ENCODE results near the gene PLA2G2D. TPM values are rescaled to one million over a fixed set of nuclear protein-coding genes. Genes with fewer than 3 reads are reported as not detected.

The PLA2G2D gene
- total and polyA plus RNA-seq, 9 of the 15 experiments (the other 6 are each of a cell fraction or from before 2014, with no cell fraction given) = not detected

DNA sequence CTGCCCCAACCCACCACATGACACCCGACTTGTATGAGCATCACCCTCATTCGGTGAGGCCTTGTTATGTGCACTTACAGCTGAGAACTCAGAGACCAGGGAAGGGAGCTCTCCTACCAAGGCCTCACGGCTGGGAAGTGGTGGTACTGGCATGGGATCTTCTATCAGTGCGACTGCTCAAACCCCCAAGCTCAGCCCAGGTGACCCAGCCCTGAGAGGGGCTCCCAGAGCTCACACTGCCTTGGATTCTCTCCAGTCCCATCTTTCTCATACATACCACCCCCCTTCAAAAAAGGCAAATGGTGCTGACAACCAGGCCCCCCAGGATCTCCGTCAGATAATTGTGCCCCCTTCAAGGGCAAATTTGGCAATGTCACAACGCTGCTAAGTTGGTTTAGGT lies 19.0 kb upstream of the PLA2G2D start:
- H3K4me3 ChIP-seq = no peak overlapping the region
- no peak for DNase-seq (ENCODE audit: extremely low read depth in 1 of 4, low spot score in 3 of 4)
- H3K27ac ChIP-seq (ENCODE audit: extremely low read depth, low read depth, low read length) = no peak overlapping the region
- FAIRE-seq = no peak
- no peaks in the 10 kb centered on the region for H3K9me3 ChIP-seq (replicated peaks; ENCODE audit: control insufficient read depth, insufficient read depth, low read depth, low read length)
- no peaks in the 10 kb centered on the region for H3K4me1 ChIP-seq (replicated peaks in 1 of 2; ENCODE audit: control insufficient read depth in 2 of 2, insufficient read depth in 2 of 2, low read length in 2 of 2)
- no peaks in the 10 kb centered on the region for H3K9me1 ChIP-seq (ENCODE audit: control insufficient read depth, insufficient read depth, low read length)
- 1% methylated on average over 6 of the region's 6 CpGs for WGBS (ENCODE audit: insufficient coverage, low coverage, missing lambda C conversion rate)
- ATAC-seq = no peak
- H3K79me2 ChIP-seq (ENCODE audit: control insufficient read depth, insufficient read depth, low read length) = no peaks in the 10 kb centered on the region
- H3K27me3 ChIP-seq (ENCODE audit: control insufficient read depth in 2 of 2, insufficient read depth in 2 of 2, low read length in 2 of 2) = peaks cover 5 to 63% of the 10 kb centered on the region in 2 experiments; a peak in 2 of 5 replicates
- intact Hi-C loops (cut with micrococcal nuclease) = no loop called here
- H3K36me3 ChIP-seq (ENCODE audit: control insufficient read depth, insufficient read depth, low read length) = no peaks in the 10 kb centered on the region
- BruUV-seq (replicated peaks) = no TSS peak
- ChIA-PET CTCF (ENCODE audit: low intra/inter-chr PET ratio) (no interaction called here), POLR2A (no interaction called here)
- TF ChIP-seq KLF6 (CRISPR knock-in tag; IDR thresholded peaks at IDR 0.05; ENCODE audit: borderline replicate concordance) (no peak), MAZ (CRISPR knock-in tag; conservative IDR thresholded peaks at IDR 0.05 in 1 of 2, IDR thresholded peaks at IDR 0.05 in 1 of 2) (no peak), ZNF551 (CRISPR knock-in tag; IDR thresholded peaks at IDR 0.05) (no peak)
- TF ChIP-seq, protein P1, sequence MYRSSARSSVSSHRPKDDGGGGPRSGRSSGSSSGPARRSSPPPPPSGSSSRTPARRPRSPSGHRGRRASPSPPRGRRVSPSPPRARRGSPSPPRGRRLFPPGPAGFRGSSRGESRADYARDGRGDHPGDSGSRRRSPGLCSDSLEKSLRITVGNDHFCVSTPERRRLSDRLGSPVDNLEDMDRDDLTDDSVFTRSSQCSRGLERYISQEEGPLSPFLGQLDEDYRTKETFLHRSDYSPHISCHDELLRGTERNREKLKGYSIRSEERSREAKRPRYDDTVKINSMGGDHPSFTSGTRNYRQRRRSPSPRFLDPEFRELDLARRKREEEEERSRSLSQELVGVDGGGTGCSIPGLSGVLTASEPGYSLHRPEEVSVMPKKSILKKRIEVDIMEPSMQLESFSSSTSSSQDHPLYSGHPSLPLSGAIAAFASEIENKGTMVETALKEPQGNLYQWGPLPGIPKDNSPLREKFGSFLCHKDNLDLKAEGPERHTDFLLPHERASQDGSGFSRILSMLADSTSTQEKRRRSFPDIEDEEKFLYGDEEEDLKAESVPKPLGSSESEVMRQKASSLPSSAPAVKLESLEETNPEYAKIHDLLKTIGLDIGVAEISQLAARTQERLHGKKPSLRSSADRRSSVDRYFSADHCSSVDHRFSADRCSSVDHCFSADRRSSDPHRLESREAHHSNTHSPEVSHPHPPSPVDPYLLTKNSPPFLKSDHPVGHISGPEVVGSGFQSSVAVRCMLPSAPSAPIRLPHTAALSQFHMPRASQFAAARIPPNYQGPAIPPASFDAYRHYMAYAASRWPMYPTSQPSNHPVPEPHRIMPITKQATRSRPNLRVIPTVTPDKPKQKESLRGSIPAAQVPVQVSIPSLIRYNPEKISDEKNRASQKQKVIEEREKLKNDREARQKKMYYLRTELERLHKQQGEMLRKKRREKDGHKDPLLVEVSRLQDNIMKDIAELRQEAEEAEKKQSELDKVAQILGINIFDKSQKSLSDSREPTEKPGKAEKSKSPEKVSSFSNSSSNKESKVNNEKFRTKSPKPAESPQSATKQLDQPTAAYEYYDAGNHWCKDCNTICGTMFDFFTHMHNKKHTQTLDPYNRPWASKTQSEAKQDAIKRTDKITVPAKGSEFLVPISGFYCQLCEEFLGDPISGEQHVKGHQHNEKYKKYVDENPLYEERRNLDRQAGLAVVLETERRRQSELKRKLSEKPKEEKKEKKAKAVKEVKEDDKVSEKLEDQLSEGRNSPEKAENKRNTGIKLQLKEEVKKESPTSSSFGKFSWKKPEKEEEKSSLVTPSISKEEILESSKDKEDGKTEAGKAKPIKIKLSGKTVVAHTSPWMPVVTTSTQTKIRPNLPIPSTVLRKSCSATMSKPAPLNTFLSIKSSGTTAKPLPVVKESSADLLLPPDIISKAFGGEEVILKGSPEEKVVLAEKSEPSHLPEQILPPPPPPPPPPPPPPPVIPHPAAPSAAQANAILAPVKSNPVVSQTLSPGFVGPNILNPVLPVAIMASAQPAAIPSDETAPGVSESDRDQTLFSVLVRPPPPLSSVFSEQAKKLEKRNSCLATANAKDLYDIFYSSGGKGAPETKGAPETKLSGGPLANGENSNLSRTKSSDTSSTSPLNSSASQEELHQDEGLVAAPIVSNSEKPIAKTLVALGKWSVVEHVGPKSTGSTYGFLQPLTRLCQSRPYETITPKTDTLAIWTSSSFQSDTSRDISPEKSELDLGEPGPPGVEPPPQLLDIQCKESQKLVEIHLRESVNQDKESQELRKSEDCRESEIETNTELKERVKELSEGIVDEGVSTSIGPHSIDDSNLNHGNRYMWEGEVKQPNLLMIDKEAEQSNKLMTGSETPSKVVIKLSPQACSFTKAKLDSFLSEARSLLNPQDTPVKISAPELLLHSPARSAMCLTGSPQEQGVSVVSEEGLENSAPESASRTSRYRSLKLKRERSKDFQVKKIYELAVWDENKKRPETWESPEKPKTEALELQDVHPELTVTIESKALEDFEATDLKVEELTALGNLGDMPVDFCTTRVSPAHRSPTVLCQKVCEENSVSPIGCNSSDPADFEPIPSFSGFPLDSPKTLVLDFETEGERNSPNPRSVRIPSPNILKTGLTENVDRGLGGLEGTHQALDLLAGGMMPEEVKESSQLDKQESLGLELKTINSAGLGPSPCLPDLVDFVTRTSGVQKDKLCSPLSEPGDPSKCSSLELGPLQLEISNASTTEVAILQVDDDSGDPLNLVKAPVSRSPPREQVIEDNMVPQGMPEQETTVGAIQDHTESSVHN (IDR thresholded peaks at IDR 0.05; ENCODE audit: borderline replicate concordance in 1 of 2, low read depth in 1 of 2) = no peak
- TF ChIP-seq, protein P2, sequence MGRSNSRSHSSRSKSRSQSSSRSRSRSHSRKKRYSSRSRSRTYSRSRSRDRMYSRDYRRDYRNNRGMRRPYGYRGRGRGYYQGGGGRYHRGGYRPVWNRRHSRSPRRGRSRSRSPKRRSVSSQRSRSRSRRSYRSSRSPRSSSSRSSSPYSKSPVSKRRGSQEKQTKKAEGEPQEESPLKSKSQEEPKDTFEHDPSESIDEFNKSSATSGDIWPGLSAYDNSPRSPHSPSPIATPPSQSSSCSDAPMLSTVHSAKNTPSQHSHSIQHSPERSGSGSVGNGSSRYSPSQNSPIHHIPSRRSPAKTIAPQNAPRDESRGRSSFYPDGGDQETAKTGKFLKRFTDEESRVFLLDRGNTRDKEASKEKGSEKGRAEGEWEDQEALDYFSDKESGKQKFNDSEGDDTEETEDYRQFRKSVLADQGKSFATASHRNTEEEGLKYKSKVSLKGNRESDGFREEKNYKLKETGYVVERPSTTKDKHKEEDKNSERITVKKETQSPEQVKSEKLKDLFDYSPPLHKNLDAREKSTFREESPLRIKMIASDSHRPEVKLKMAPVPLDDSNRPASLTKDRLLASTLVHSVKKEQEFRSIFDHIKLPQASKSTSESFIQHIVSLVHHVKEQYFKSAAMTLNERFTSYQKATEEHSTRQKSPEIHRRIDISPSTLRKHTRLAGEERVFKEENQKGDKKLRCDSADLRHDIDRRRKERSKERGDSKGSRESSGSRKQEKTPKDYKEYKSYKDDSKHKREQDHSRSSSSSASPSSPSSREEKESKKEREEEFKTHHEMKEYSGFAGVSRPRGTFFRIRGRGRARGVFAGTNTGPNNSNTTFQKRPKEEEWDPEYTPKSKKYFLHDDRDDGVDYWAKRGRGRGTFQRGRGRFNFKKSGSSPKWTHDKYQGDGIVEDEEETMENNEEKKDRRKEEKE (IDR thresholded peaks at IDR 0.05; ENCODE audit: borderline replicate concordance in 1 of 2, control insufficient read depth in 1 of 2, low read depth in 2 of 2, low read length in 1 of 2) = no peak
- in situ Hi-C loops (cut with MboI) = no loop called here
- no peaks in the 10 kb centered on the region for H4K20me1 ChIP-seq (replicated peaks; ENCODE audit: control insufficient read depth, insufficient read depth, low read length)
- no peak overlapping the region for H2AFZ ChIP-seq (ENCODE audit: low read depth, low read length)
- no peak overlapping the region for H3K4me2 ChIP-seq (ENCODE audit: insufficient read depth, low read length)
- H3K9ac ChIP-seq (ENCODE audit: insufficient read depth in 1 of 2, low read depth in 2 of 2, low read length in 2 of 2) = no peak overlapping the region
